Lower lobe of right lung (tissue), 2 donors: Measurements from ENCODE around the gene MEGF11. TPM values are rescaled to one million over a fixed set of nuclear protein-coding genes. Genes with fewer than 3 reads are reported as not detected.

Source experiments
- ATAC-seq, 2 donors: fragments of 200-7000 bp; cut with Tn5 transposase; one replicate each; pipeline ENCODE4 v1.9.1; 2020 to 2022; ENCODE audit warnings: mild to moderate bottlenecking in 2 of 2, moderate library complexity in 2 of 2
- DNase-seq: peaks from one replicate; pipeline ENCODE4 v3.0.0-alpha.2; 2020
- H3K27ac ChIP-seq: fragments of 200-600 bp; one replicate; pipeline ENCODE4 v1.8.0; 2022
- H3K27me3 ChIP-seq: fragments of 200-600 bp; one replicate; pipeline ENCODE4 v1.8.0; 2022; ENCODE audit warnings: low read depth
- H3K36me3 ChIP-seq: fragments of 200-600 bp; one replicate; pipeline ENCODE4 v1.8.0; 2022; ENCODE audit warnings: mild to moderate bottlenecking
- H3K4me1 ChIP-seq: fragments of 200-600 bp; one replicate; pipeline ENCODE4 v1.8.0; 2022
- H3K4me3 ChIP-seq: fragments of 200-600 bp; one replicate; pipeline ENCODE4 v1.8.0; 2022; ENCODE audit warnings: mild to moderate bottlenecking
- H3K9me3 ChIP-seq: fragments of 200-600 bp; one replicate; pipeline ENCODE4 v1.8.0; 2022
- intact Hi-C: fragments of 100-400 bp; cut with DNase I; formaldehyde crosslinking; loops from one replicate; pipeline ENCODE4 v1.11.0; 2022
- total RNA-seq: library from RNA; stranded (reverse); fragmentation: NEBNext Ultra II Directional; extraction: Animal tissue kit (Norgen Biotek cat#: 25700); gene quantifications from one replicate; pipeline ENCODE4 v1.2.1, GENCODE V29; 2021
- TF ChIP-seq, protein P1 (sequence below): fragments of 200-600 bp; IDR thresholded peaks from one replicate; pipeline ENCODE4 v1.8.0; 2022; ENCODE audit warnings: antibody characterized with exemption, mild to moderate bottlenecking
- donor health status: DM: no; HTN: yes; CAD: no; lungs with severe emphysema.

The MEGF11 gene
- total RNA-seq, 1 donor from 2014 or later, result not detected

DNA sequence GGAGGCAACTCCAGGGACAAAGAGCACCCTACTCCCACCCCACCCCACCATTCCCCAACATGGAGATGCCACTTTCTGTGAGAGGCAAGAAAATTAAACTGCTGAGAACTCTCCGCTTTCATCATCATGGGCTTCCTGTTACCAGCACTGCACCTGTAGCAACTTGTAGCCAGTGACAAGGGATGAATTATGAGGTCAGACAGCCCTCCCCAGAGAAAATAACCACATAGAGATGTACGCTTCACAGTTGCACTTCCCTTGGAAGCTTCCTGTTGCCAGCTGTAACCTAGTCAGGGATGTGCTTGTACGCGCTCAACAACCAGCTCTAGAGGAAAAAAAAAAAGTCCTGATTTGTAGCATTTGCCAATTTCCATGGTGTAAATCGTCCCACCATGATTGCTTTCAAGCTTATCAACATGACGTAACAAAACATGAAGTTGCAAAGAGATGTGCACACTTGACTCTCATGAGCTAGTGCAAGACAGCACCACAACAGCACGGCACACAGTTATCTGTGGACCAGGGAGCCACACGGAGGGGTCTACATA is 238.8 kb downstream of the MEGF11 start:
- H3K27me3 ChIP-seq, result no peaks in the 10 kb centered on the region
- TF ChIP-seq, protein P1, sequence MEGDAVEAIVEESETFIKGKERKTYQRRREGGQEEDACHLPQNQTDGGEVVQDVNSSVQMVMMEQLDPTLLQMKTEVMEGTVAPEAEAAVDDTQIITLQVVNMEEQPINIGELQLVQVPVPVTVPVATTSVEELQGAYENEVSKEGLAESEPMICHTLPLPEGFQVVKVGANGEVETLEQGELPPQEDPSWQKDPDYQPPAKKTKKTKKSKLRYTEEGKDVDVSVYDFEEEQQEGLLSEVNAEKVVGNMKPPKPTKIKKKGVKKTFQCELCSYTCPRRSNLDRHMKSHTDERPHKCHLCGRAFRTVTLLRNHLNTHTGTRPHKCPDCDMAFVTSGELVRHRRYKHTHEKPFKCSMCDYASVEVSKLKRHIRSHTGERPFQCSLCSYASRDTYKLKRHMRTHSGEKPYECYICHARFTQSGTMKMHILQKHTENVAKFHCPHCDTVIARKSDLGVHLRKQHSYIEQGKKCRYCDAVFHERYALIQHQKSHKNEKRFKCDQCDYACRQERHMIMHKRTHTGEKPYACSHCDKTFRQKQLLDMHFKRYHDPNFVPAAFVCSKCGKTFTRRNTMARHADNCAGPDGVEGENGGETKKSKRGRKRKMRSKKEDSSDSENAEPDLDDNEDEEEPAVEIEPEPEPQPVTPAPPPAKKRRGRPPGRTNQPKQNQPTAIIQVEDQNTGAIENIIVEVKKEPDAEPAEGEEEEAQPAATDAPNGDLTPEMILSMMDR, result no peak
- H3K4me3 ChIP-seq, result no peak overlapping the region
- H3K4me1 ChIP-seq, result no peaks in the 10 kb centered on the region
- DNase-seq (no peak), ATAC-seq (no peak)
- no peak overlapping the region for H3K27ac ChIP-seq
- intact Hi-C loops, result no loop called here
- no peaks in the 10 kb centered on the region for H3K36me3 ChIP-seq
- no peaks in the 10 kb centered on the region for H3K9me3 ChIP-seq

DNA sequence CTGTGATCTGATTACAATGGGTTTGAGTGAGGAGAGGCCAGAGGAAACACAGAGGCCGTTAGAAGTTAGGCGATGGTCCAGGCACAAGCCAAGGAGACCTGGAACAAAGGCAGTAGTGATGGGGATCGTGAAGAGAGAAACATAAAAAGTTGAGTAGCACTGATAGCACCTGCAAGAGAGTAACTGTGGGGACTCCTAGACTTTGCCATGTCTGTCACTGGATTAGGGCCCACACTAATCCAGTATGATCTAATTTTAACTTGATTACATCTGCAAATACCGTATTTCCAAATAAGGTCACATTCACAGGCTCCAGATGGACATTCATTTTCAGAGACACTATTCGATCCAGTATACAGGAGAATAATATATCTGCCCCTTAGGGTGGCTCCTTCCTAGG is 239.5 kb downstream of the MEGF11 start:
- TF ChIP-seq, protein P1, result no peak
- ATAC-seq (no peak), DNase-seq (no peak)
- no peak overlapping the region for H3K27ac ChIP-seq
- H3K36me3 ChIP-seq, result no peaks in the 10 kb centered on the region
- H3K4me3 ChIP-seq, result no peak overlapping the region
- intact Hi-C loops, result no loop called here
- no peaks in the 10 kb centered on the region for H3K9me3 ChIP-seq
- no peaks in the 10 kb centered on the region for H3K27me3 ChIP-seq
- no peaks in the 10 kb centered on the region for H3K4me1 ChIP-seq

DNA sequence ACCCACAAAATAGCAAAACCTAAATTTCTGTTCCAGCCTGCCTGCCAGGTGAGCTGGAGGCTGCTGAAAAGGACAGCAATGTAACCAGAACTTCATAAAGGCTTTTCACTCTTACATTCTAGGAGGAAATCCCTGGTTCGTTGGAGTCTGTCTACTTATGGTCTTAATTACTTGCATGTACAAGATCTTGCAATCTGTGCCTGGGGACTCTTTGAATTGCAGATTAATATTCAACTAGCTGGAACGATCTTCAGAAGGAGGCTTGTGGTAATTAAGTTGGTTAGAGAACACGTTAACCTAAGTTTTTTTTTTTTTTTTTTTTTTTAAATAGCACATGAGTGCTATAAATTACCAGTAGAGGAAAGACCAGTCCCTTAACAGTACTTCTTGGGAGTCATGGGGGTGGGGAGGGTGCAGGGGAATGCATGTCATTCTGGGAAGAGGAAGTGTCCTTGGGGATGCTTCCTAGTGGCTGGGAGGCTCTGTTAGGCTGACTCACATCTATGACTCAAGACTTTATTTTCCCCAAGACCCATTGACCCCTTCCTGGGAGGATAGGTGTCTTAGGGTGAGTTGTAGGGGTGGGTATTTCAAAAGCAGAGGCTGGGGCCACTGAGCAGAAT is 244.5 kb downstream of the MEGF11 start:
- TF ChIP-seq, protein P1, result no peak
- H3K4me1 ChIP-seq, result no peaks in the 10 kb centered on the region
- H3K27me3 ChIP-seq, result peaks cover 9% of the 10 kb centered on the region
- no peak overlapping the region for H3K4me3 ChIP-seq
- intact Hi-C loops, result no loop called here
- DNase-seq (no peak), ATAC-seq (peak in 1 of 2 donors; percentile 59)
- H3K9me3 ChIP-seq, result no peaks in the 10 kb centered on the region
- no peak overlapping the region for H3K27ac ChIP-seq
- no peaks in the 10 kb centered on the region for H3K36me3 ChIP-seq

DNA sequence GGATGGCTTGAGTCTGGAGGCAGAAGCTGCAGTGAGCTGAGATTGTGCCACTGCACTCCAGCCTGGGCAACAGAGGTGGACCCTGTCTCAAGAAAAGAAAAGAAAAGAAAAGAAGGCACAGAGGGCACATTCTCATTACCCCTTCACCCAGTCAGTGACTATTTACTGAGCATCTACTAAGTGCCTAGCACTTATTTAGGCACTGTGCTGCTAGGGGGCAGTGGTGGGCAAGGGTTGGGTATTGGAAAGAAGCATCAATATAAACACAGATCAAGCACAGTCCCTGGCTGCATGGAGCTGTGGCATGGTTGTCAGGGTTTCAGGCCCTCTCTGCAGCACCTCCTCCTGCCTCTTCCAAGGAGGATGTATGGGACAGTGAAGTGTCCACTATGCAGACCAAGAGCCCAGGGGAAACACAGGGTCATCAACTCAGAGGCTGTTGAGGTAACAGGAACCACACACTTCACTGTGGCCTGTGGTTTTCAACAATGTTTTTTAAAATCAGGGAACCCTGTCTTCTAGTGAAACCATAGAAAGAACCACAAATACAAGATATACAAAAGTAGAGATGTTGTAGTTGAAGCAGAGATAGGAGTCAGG is 245.8 kb downstream of the MEGF11 start:
- Histone ChIP-seq H3K9me3 (no peaks in the 10 kb centered on the region), H3K27ac (no peak overlapping the region), H3K4me3 (no peak overlapping the region), H3K4me1 (no peaks in the 10 kb centered on the region), H3K36me3 (no peaks in the 10 kb centered on the region), H3K27me3 (peaks cover 11% of the 10 kb centered on the region)
- TF ChIP-seq, protein P1, result no peak
- DNase-seq (no peak), ATAC-seq (no peak)
- intact Hi-C loops, result no loop called here

DNA sequence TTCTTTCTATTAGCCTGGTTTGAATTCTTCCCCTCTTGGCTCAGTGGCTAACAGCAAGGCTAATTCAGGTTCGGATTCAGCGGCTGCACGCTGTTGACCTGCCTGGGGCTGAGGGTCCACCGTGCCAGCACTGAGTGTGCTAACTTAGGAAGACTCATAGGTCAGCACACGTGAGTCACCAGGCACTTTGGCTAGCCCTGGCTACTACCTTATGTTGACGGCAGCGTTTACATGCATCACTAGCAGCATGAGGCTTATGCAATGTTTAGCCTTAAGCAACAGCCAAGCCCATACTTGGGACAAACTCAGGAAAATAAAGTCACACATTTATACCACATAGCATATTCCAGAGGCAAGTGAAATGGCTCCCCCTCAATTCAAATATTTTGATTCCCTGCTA is 246.6 kb downstream of the MEGF11 start:
- H3K9me3 ChIP-seq, result no peaks in the 10 kb centered on the region
- H3K27ac ChIP-seq, result no peak overlapping the region
- DNase-seq, result no peak
- ATAC-seq, result no peak
- H3K4me3 ChIP-seq, result no peak overlapping the region
- no peaks in the 10 kb centered on the region for H3K4me1 ChIP-seq
- H3K36me3 ChIP-seq, result no peaks in the 10 kb centered on the region
- H3K27me3 ChIP-seq, result peaks cover 12% of the 10 kb centered on the region
- intact Hi-C loops, result no loop called here
- TF ChIP-seq, protein P1, result no peak
